KMS-11 (cell line): ENCODE results near the gene ITPR3.

Experiments
- H2AFZ ChIP-seq: fragments of 200-600 bp; sonication (generic); 2 replicates; pipeline ENCODE4 v1.6.1; 2016; ENCODE audit warnings: antibody characterized with exemption, mixed run types, low read depth
- H3K27ac ChIP-seq: fragments of 200-600 bp; sonication (generic); 2 replicates; pipeline ENCODE4 v1.6.1; 2016; ENCODE audit warnings: mild to moderate bottlenecking, mixed run types
- H3K27me3 ChIP-seq: fragments of 200-600 bp; sonication (generic); 2 replicates; pipeline ENCODE4 v1.6.1; 2017; ENCODE audit warnings: mild to moderate bottlenecking, low read depth, mixed run types, moderate library complexity; ENCODE audit not compliant: insufficient read depth
- H3K36me3 ChIP-seq: fragments of 200-600 bp; sonication (generic); 2 replicates; pipeline ENCODE4 v1.6.1; 2017; ENCODE audit warnings: mild to moderate bottlenecking, mixed run types; ENCODE audit not compliant: insufficient read depth
- H3K4me1 ChIP-seq: fragments of 200-600 bp; sonication (generic); 2 replicates; pipeline ENCODE4 v1.6.1; 2016; ENCODE audit warnings: mild to moderate bottlenecking, low read depth, mixed run types; ENCODE audit not compliant: poor library complexity, severe bottlenecking
- H3K4me2 ChIP-seq: fragments of 200-600 bp; sonication (generic); 2 replicates; pipeline ENCODE4 v1.7.0; 2016; ENCODE audit warnings: mild to moderate bottlenecking, mixed run types
- H3K4me3 ChIP-seq: fragments of 200-600 bp; sonication (generic); IDR thresholded peaks from 2 replicates; pipeline ENCODE4 v1.6.1; 2017; ENCODE audit warnings: low read depth, low read length, mixed read lengths; ENCODE audit not compliant: insufficient read depth
- H3K79me2 ChIP-seq: fragments of 200-600 bp; sonication (generic); 2 replicates; pipeline ENCODE4 v1.6.1; 2016; ENCODE audit warnings: low read depth, mixed run types; ENCODE audit not compliant: insufficient read depth
- H3K9ac ChIP-seq: fragments of 200-600 bp; sonication (generic); 2 replicates; pipeline ENCODE4 v1.6.1; 2016; ENCODE audit warnings: mild to moderate bottlenecking, mixed run types
- H4K20me1 ChIP-seq: fragments of 200-600 bp; sonication (generic); 2 replicates; pipeline ENCODE4 v1.6.1; 2016; ENCODE audit warnings: mild to moderate bottlenecking, mixed run types; ENCODE audit not compliant: insufficient read depth
- CTCF ChIP-seq: fragments of 200-600 bp; sonication (generic); conservative IDR thresholded peaks from 2 replicates; pipeline ENCODE4 v1.6.1; 2017; ENCODE audit warnings: low read depth, mild to moderate bottlenecking, antibody characterized with exemption, low read length, moderate library complexity, mixed read lengths

Gene ITPR3

GRCh38 chr6:33700391-33701050 lies 79.4 kb downstream of the ITPR3 start:
- Histone ChIP-seq H3K27me3 (no peaks in the 10 kb centered on the region), H2AFZ (no peak overlapping the region), H3K4me1 (peaks cover 4% of the 10 kb centered on the region), H3K9ac (no peak overlapping the region), H3K4me2 (no peak overlapping the region), H3K36me3 (no peaks in the 10 kb centered on the region), H3K79me2 (no peaks in the 10 kb centered on the region), H3K4me3 (no peak overlapping the region), H3K27ac (no peak overlapping the region), H4K20me1 (no peaks in the 10 kb centered on the region; the same call in 1 of the 2 replicates)
- TF ChIP-seq CTCF: peak; percentile 77

DNA sequence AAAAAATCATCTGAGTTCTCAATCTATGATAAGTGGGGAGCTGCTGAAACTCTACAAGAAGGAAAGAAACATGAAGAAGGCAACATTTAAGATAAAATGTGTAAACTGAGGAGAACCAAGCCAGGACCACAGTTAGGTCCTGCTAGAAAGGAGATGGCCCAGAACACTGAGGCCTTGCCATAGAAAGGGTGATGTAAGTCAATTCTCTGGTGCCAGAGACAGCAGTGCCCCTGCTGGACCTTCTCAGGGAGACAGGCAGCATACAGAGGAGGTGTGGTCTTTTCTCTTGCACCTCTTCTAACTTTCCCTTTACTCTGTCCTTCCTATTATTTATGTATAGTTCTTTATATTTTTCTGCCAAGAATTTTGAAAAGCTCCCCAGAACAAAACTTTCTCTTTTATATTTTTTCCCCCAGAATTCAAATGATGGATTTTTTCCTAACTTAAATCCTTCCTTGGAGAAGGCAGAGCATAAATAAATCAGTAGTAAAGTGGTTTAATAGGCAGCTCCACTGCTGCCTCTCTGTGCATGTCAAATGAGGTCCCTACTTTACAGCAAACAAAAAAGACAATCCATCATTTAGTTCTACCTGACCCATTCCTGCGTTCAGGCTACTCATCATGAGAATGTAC lies 81.3 kb downstream of the ITPR3 start:
- H4K20me1 ChIP-seq: no peaks in the 10 kb centered on the region; the same call in 1 of the 2 replicates
- H3K79me2 ChIP-seq: no peaks in the 10 kb centered on the region
- no peak overlapping the region for H3K9ac ChIP-seq
- no peak overlapping the region for H3K27ac ChIP-seq
- H3K27me3 ChIP-seq: no peaks in the 10 kb centered on the region
- no peak overlapping the region for H3K4me3 ChIP-seq
- H3K36me3 ChIP-seq: no peaks in the 10 kb centered on the region
- no peak overlapping the region for H3K4me2 ChIP-seq
- H3K4me1 ChIP-seq: peaks cover 4% of the 10 kb centered on the region
- peak; percentile 32; the same call in 1 of the 2 replicates for TF ChIP-seq CTCF
- no peak overlapping the region for H2AFZ ChIP-seq

- Histone ChIP-seq H3K79me2 (no peaks in the 10 kb centered on the region), H3K27ac (no peak overlapping the region), H3K4me2 (no peak overlapping the region), H3K4me3 (no peak overlapping the region), H2AFZ (no peak overlapping the region), H3K9ac (no peak overlapping the region), H4K20me1 (no peaks in the 10 kb centered on the region; the same call in 1 of the 2 replicates), H3K27me3 (no peaks in the 10 kb centered on the region), H3K4me1 (peaks cover 4% of the 10 kb centered on the region), H3K36me3 (no peaks in the 10 kb centered on the region)
- TF ChIP-seq CTCF: no peak
Observed at GRCh38 chr6:33704215-33705066, 83.3 kb downstream of the ITPR3 start.

DNA sequence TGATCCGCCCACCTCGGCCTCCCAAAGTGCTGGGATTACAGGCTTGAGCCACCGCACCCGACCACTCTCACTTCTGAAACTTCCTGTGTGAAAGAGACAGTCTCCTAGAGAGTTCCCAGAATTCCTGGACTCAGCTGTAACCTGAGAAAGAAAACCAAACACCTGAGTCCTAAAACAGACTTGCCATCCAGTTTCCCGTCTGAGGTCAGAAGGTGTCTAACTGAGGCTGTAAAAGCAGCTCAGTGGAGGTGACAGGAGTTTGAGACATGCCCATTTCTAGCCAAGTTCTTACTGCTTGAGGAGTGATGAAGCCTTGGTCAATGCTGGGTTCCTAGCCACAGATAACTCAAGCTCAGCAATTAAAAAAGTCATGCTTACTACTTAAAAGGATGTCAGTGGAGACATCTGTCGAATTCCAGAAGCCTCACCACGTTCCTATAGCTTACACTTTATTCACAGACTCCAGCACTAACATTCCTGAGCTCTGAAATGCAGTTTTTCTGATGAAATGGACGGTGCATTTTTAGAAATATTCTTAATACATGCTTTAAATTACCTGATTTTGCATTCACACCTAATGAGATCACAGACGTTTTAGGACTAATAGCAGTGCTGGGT lies 84.3 kb downstream of the ITPR3 start:
- Histone ChIP-seq H4K20me1 (no peaks in the 10 kb centered on the region; the same call in 1 of the 2 replicates), H3K36me3 (no peaks in the 10 kb centered on the region), H3K27ac (no peak overlapping the region), H3K9ac (no peak overlapping the region), H3K4me1 (peaks cover 10% of the 10 kb centered on the region), H3K27me3 (no peaks in the 10 kb centered on the region), H3K4me3 (no peak overlapping the region), H2AFZ (no peak overlapping the region), H3K79me2 (peaks cover 5% of the 10 kb centered on the region; the same call in 1 of the 2 replicates), H3K4me2 (no peak overlapping the region)
- TF ChIP-seq CTCF: no peak
